HL-60 (cell line): ENCODE data around the gene EBF3.

Experiments
- DNase-seq, 2 experiments: peaks; one replicate each; pipeline ENCODE4 v3.0.0-alpha.2; 2010 to 2020; ENCODE audit warnings: low read depth in 1 of 2, low spot score in 1 of 2
- H3K27ac ChIP-seq: fragments of 250-450 bp; sonication (Bioruptor Pico); replicated peaks from 2 replicates; pipeline ENCODE4 v1.5.1; 2020; ENCODE audit warnings: mild to moderate bottlenecking, moderate library complexity
- H3K27me3 ChIP-seq: fragments of 250-450 bp; sonication (Bioruptor Pico); 2 replicates; pipeline ENCODE4 v1.5.1; 2021; ENCODE audit warnings: mild to moderate bottlenecking, moderate library complexity; ENCODE audit not compliant: insufficient read depth, poor library complexity, severe bottlenecking
- H3K4me3 ChIP-seq: replicated peaks from 2 replicates; pipeline ENCODE4 v1.5.1; 2011; ENCODE audit warnings: mild to moderate bottlenecking, control low read depth, low read length; ENCODE audit not compliant: insufficient read depth
- CTCF ChIP-seq: IDR thresholded peaks from one replicate; pipeline ENCODE4 v1.5.1; 2011; ENCODE audit warnings: low read length, control low read depth, inconsistent platforms; ENCODE audit not compliant: insufficient read depth
- GABPA ChIP-seq: IDR thresholded peaks from 2 replicates; pipeline ENCODE4 v1.6.1; 2012; ENCODE audit warnings: low read depth
- POLR2AphosphoS5 ChIP-seq: IDR thresholded peaks from 2 replicates; pipeline ENCODE4 v1.6.1; 2012; ENCODE audit warnings: low read depth
- REST ChIP-seq: IDR thresholded peaks from 2 replicates; pipeline ENCODE4 v1.6.1; 2012; ENCODE audit warnings: low read depth; ENCODE audit not compliant: insufficient replicate concordance
- SPI1 ChIP-seq: IDR thresholded peaks from 2 replicates; pipeline ENCODE4 v1.6.1; 2012; ENCODE audit warnings: low read depth, mild to moderate bottlenecking, borderline replicate concordance

Gene EBF3

GRCh38 chr10:129895811-129896135 lies 68.3 kb downstream of the EBF3 start:
- Histone ChIP-seq H3K4me3 (no peak overlapping the region), H3K27ac (no peak overlapping the region), H3K27me3 (no peaks in the 10 kb centered on the region)
- TF ChIP-seq SPI1 (no peak), REST (no peak), GABPA (no peak), CTCF (no peak), POLR2AphosphoS5 (no peak)
- DNase-seq: no peak

- H3K27ac ChIP-seq: no peak overlapping the region
- H3K4me3 ChIP-seq: no peak overlapping the region
- no peak for DNase-seq
- H3K27me3 ChIP-seq: no peaks in the 10 kb centered on the region
- TF ChIP-seq POLR2AphosphoS5: no peak
- no peak for TF ChIP-seq CTCF
- TF ChIP-seq GABPA: no peak
- TF ChIP-seq SPI1: no peak
- no peak for TF ChIP-seq REST
These were observed 69.4 kb downstream of the EBF3 start for GRCh38 chr10:129894698-129895097.

GRCh38 chr10:129893104-129894089 lies 70.7 kb downstream of the EBF3 start:
- Histone ChIP-seq H3K27me3 (no peaks in the 10 kb centered on the region), H3K4me3 (no peak overlapping the region), H3K27ac (no peak overlapping the region)
- DNase-seq: no peak
- TF ChIP-seq GABPA (no peak), CTCF (no peak), POLR2AphosphoS5 (no peak), SPI1 (no peak), REST (no peak)
